Measurements from ENCODE around the gene CHAC2. TPM values are rescaled to one million over a fixed set of nuclear protein-coding genes. Genes with fewer than 3 reads are reported as not detected.

Gene CHAC2
- total and polyA plus RNA-seq, 2 experiments from 2014 or later: 17.9 to 25.8 TPM

GRCh38 chr2:53780056-53780455 is 12.5 kb downstream of the CHAC2 start:
- Histone ChIP-seq H3K36me3 (ENCODE audit: insufficient read depth) (peaks cover 7% of the 10 kb centered on the region; the same call in 1 of the 2 replicates), H3K27me3 (ENCODE audit: insufficient read depth) (no peaks in the 10 kb centered on the region), H3F3A (replicated peaks; ENCODE audit: low read depth) (no peaks in the 10 kb centered on the region), H4K20me1 (replicated peaks; ENCODE audit: insufficient read depth) (peaks cover 29% of the 10 kb centered on the region; the same call in 1 of the 2 replicates), H3K9me2 (ENCODE audit: insufficient read depth) (no peaks in the 10 kb centered on the region), H3K4me1 (ENCODE audit: insufficient read depth) (peaks cover 24% of the 10 kb centered on the region), H3K4me3 (no peak overlapping the region), H2AFZ (no peak overlapping the region), H3K4me2 (no peak overlapping the region), H3K27ac (ENCODE audit: low read depth) (no peak overlapping the region), H3K79me2 (replicated peaks; ENCODE audit: insufficient read depth) (peaks cover 100% of the 10 kb centered on the region)
- ATAC-seq: no peak
- H3K27me3 Mint-ChIP-seq (ENCODE audit: insufficient read depth, low read depth, poor library complexity): peaks cover 3% of the 10 kb centered on the region
- TF ChIP-seq STAT1 (IDR thresholded peaks at IDR 0.05; ENCODE audit: unreplicated experiment) (no peak), ZNF331 (CRISPR knock-in tag; IDR thresholded peaks at IDR 0.05; ENCODE audit: low read depth) (no peak), NANOG (IDR thresholded peaks at IDR 0.05; ENCODE audit: borderline replicate concordance) (no peak), JUNB (IDR thresholded peaks at IDR 0.05; ENCODE audit: unreplicated experiment) (no peak), EZH2phosphoT487 (IDR thresholded peaks at IDR 0.05; ENCODE audit: unreplicated experiment) (no peak), REST (IDR thresholded peaks at IDR 0.05; ENCODE audit: unreplicated experiment) (no peak), ZNF462 (CRISPR knock-in tag; IDR thresholded peaks at IDR 0.05) (no peak), CREB1 (CRISPR knock-in tag; IDR thresholded peaks at IDR 0.05; ENCODE audit: low read depth) (no peak), EZH2 (IDR thresholded peaks at IDR 0.05; ENCODE audit: low read depth, unreplicated experiment) (no peak), CTCF (conservative IDR thresholded peaks at IDR 0.05; ENCODE audit: low read depth in 2 of 2) (no peak), ETS1 (IDR thresholded peaks at IDR 0.05) (no peak), ZNF114 (CRISPR knock-in tag; IDR thresholded peaks at IDR 0.05) (no peak), POLR2AphosphoS5 (IDR thresholded peaks at IDR 0.05; ENCODE audit: low read depth) (no peak)
- no peak overlapping the region for H3K4me3 Mint-ChIP-seq
- H3K9me3 Mint-ChIP-seq: no peaks in the 10 kb centered on the region; the same call in 2 of the 3 replicates
- no peak overlapping the region for H3K27ac Mint-ChIP-seq
- no peak for DNase-seq (ENCODE audit: low spot score)
- peaks cover 38% of the 10 kb centered on the region for H3K36me3 Mint-ChIP-seq (ENCODE audit: low read depth)
- peaks cover 27% of the 10 kb centered on the region for H3K4me1 Mint-ChIP-seq
